Lung (tissue), 12 donors: ENCODE data around the gene VPS45. TPM values are rescaled to one million over a fixed set of nuclear protein-coding genes. Genes with fewer than 3 reads are reported as not detected.

Experiments used
- ATAC-seq: fragments of 200-7000 bp; cut with Tn5 transposase; one replicate; pipeline ENCODE4 v1.9.1; 2020; ENCODE audit warnings: moderate number of reproducible peaks; ENCODE audit not compliant: insufficient read depth, low FRiP score
- DNase-seq, 3 donors: peaks; one replicate each; pipeline ENCODE4 v3.0.0-alpha.2; 2013 to 2017
- H3K27ac ChIP-seq, 2 donors: one replicate each; pipeline ENCODE4 v1.5.1; 2013; ENCODE audit warnings: mild to moderate bottlenecking in 2 of 2, moderate library complexity in 2 of 2, control low read depth in 1 of 2, inconsistent platforms in 1 of 2, low read depth in 1 of 2, low read length in 1 of 2
- H3K27me3 ChIP-seq, 3 donors: one replicate each; pipeline ENCODE4 v1.5.1; 2013; ENCODE audit warnings: low read length in 2 of 3; ENCODE audit not compliant: control insufficient read depth in 3 of 3, insufficient read depth in 3 of 3
- H3K36me3 ChIP-seq, 4 donors: one replicate each; pipeline ENCODE4 v1.5.1; 2013; ENCODE audit warnings: low read length in 4 of 4, mild to moderate bottlenecking in 1 of 4, moderate library complexity in 1 of 4; ENCODE audit not compliant: control insufficient read depth in 4 of 4, insufficient read depth in 4 of 4
- H3K4me1 ChIP-seq, 5 donors: one replicate each; pipeline ENCODE4 v1.5.1; 2013; ENCODE audit warnings: low read length in 5 of 5, mild to moderate bottlenecking in 2 of 5, moderate library complexity in 1 of 5; ENCODE audit not compliant: control insufficient read depth in 5 of 5, insufficient read depth in 5 of 5
- H3K4me3 ChIP-seq: one replicate; pipeline ENCODE4 v1.5.1; 2013; ENCODE audit warnings: mild to moderate bottlenecking, control low read depth, moderate library complexity
- H3K9ac ChIP-seq, 2 donors: one replicate each; pipeline ENCODE4 v1.5.1; 2013; ENCODE audit warnings: low read length in 2 of 2, control low read depth in 1 of 2; ENCODE audit not compliant: insufficient read depth in 1 of 2
- H3K9me3 ChIP-seq, 4 donors: one replicate each; pipeline ENCODE4 v1.5.1; 2013; ENCODE audit warnings: low read length in 3 of 4, mild to moderate bottlenecking in 1 of 4, moderate library complexity in 1 of 4; ENCODE audit not compliant: control insufficient read depth in 4 of 4, insufficient read depth in 3 of 4
- WGBS, 2 donors: extraction: QIAGEN DNeasy Blood & Tissue Kit; methylation state at CpG; one replicate each; pipeline ENCODE4 v1.1.7; 2013; 5-methylcytosine and 5-hydroxymethylcytosine counted together
- polyA plus RNA-seq, 2 donors: library from polyadenylated mRNA; stranded (reverse); fragments of 200-250 nt; gene quantifications; one replicate each; pipeline ENCODE4 v1.2.1, GENCODE V29; 2013
- total RNA-seq, 2 donors: library from RNA; depleted of rRNA in 1 of 2; stranded (reverse); fragments of >200 nt in 1 of 2; gene quantifications; one replicate each; pipeline ENCODE4 v1.2.1, GENCODE V29; 2014 to 2021
- TF ChIP-seq, protein P1 (sequence below): IDR thresholded peaks from 2 replicates; pipeline ENCODE4 v1.5.1; 2012; ENCODE audit warnings: mild to moderate bottlenecking; ENCODE audit errors: control extremely low read depth, extremely low read depth
- donor health status: control.
- donor health status: control.
- donor health status: Bipolar disorder and iron deficiency.
- donor health status: healthy.
- donor health status: DM: yes; HTN: yes; CAD: no.

VPS45 gene
- total and polyA plus RNA-seq, 4 donors = 16.3 to 86.7 (median 26.1) TPM

DNA sequence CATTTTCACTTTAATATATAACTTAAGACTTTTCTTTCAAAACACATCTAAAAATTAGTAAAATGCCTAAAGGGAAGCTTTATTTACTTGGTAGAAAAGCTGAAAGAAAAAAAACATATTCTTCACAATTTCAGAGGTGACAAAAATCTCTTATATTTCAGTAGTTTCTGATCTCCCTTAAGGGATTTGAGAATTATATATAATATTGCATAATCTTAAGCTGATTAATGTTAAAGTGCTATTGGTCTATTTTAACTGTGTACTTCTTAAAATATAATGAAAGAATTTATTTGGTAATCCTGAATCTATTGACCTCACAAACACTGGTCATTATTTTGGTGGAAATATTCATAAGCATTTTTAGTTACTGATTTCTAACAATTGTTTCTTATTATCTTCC, 1.2 kb upstream of the VPS45 start:
- Histone ChIP-seq H3K9ac (peak overlapping the region; percentile 94 to 98), H3K4me3 (no peak overlapping the region), H3K27me3 (no peaks in the 10 kb centered on the region), H3K27ac (peak overlapping the region in 1 of 2 donors; percentile 89), H3K36me3 (peaks cover 0 to 10% (median 3%) of the 10 kb centered on the region in 4 donors), H3K4me1 (peaks cover 0 to 21% (median 9%) of the 10 kb centered on the region in 5 donors), H3K9me3 (no peaks in the 10 kb centered on the region)
- DNase-seq (peak in 1 of 3 donors; percentile 8), ATAC-seq (no peak)
- TF ChIP-seq, protein P1, sequence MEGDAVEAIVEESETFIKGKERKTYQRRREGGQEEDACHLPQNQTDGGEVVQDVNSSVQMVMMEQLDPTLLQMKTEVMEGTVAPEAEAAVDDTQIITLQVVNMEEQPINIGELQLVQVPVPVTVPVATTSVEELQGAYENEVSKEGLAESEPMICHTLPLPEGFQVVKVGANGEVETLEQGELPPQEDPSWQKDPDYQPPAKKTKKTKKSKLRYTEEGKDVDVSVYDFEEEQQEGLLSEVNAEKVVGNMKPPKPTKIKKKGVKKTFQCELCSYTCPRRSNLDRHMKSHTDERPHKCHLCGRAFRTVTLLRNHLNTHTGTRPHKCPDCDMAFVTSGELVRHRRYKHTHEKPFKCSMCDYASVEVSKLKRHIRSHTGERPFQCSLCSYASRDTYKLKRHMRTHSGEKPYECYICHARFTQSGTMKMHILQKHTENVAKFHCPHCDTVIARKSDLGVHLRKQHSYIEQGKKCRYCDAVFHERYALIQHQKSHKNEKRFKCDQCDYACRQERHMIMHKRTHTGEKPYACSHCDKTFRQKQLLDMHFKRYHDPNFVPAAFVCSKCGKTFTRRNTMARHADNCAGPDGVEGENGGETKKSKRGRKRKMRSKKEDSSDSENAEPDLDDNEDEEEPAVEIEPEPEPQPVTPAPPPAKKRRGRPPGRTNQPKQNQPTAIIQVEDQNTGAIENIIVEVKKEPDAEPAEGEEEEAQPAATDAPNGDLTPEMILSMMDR = no peak

DNA sequence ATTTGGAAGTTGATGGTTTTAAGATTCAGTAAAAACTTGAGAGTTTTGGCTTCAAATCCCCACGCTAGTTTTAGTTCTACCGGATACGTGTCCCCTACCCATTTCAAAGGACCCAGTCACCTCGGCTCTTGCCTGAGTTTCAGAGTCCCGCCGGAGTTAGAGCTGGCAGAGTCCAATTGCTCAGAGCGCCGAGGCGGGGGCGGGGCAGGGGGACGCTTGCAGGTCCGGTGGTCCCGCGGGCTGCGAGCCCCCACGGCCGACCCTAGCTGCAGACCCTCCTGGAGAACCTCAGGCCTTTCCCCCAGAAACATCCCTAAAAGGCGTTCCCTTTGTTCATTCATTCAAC, 765 bp upstream of the VPS45 start:
- peak overlapping the region; percentile 94 to 98 for H3K9ac ChIP-seq
- ATAC-seq (peak; percentile 5), DNase-seq (no peak)
- peaks cover 0 to 10% (median 3%) of the 10 kb centered on the region in 4 donors for H3K36me3 ChIP-seq
- H3K9me3 ChIP-seq = no peaks in the 10 kb centered on the region
- WGBS, 2 donors = 0 to 1% methylated on average over 18 of the region's 18 CpGs
- H3K27me3 ChIP-seq = no peaks in the 10 kb centered on the region
- H3K27ac ChIP-seq = peak overlapping the region; percentile 89 to 98
- H3K4me3 ChIP-seq = peak overlapping the region; percentile 55
- peaks cover 0 to 21% (median 7%) of the 10 kb centered on the region in 5 donors for H3K4me1 ChIP-seq
- TF ChIP-seq, protein P1 = no peak

DNA sequence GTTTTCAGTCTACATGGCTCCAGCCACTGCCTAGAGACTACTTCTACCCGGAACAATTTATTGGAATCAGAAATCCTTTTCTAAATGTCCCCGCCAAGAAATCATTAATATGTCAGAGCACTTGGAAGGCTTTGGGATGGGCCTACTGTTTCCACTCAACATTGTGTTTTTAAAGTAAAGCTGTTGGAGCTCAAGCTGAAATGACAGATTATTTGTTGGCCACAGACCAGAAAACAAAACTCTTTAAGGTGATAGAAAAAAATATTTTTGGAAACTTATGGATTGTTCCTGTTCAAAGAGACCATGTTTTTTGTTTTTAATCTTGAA, 496 bp downstream of the VPS45 start:
- DNase-seq = no peak
- TF ChIP-seq, protein P1 = no peak
- Histone ChIP-seq H3K9me3 (no peaks in the 10 kb centered on the region), H3K4me3 (peak overlapping the region; percentile 55), H3K36me3 (peaks cover 0 to 10% (median 3%) of the 10 kb centered on the region in 4 donors), H3K27me3 (no peaks in the 10 kb centered on the region), H3K27ac (peak overlapping the region; percentile 89 to 98), H3K9ac (peak overlapping the region; percentile 65 to 94), H3K4me1 (peaks cover 0 to 21% (median 7%) of the 10 kb centered on the region in 5 donors)
- no peak for ATAC-seq
- WGBS, 2 donors = 11 to 21% methylated on average over 2 of the region's 2 CpGs

DNA sequence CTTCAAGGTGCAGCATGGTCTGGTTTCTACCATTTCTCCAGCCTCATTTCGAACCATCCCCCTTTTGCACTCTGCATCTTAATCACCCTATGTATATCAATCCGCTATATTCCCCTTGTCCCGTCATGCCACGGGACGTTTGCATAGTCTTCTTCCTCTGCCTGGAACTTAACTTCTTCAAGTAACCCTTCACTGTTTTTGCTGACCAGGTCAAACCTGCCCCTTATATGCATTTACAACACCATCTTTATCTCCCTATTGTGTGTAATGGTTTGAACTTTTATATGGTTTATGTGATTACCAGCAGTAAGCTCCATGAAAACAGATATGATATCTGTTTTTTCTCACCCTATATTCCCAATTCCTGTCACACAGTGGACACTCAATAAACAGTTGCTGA, 2.3 kb downstream of the VPS45 start:
- H3K27ac ChIP-seq = no peak overlapping the region
- WGBS, 2 donors = 89 to 97% methylated on average over 5 of the region's 5 CpGs

More for the DNA sequence above, 2.3 kb downstream of the VPS45 start:
- Histone ChIP-seq H3K36me3 (peaks cover 0 to 20% (median 6%) of the 10 kb centered on the region in 4 donors), H3K9ac (no peak overlapping the region), H3K4me3 (no peak overlapping the region), H3K4me1 (peaks cover 0 to 21% (median 7%) of the 10 kb centered on the region in 5 donors), H3K27me3 (no peaks in the 10 kb centered on the region), H3K9me3 (no peaks in the 10 kb centered on the region)
- TF ChIP-seq, protein P1 = no peak
- ATAC-seq (no peak), DNase-seq (no peak)
